ENCODE results near the gene SP140L. TPM values are rescaled to one million over a fixed set of nuclear protein-coding genes. Genes with fewer than 3 reads are reported as not detected.

The SP140L gene
- total RNA-seq, 4 donors from 2014 or later = 0.25 to 9.5 (median 1.1) TPM

GRCh38 chr2:230343747-230344146, 16.8 kb downstream of the SP140L start:
- intact Hi-C loops (cut with DNase I; ENCODE audit: low total_unique reads) = no loop called here
- WGBS, 2 donors = 80 to 87% methylated on average over 1 of the region's 1 CpG
- H3K4me3 ChIP-seq (ENCODE audit: low read depth, poor library complexity, severe bottlenecking) = no peak overlapping the region
- TF ChIP-seq POLR2A (IDR thresholded peaks at IDR 0.05) = no peak
- TF ChIP-seq CTCF (IDR thresholded peaks at IDR 0.05) = no peak
- no peak for DNase-seq (ENCODE audit: low spot score in 2 of 2)

GRCh38 chr2:230346465-230346864, 19.5 kb downstream of the SP140L start:
- intact Hi-C loops (cut with DNase I; ENCODE audit: low total_unique reads) = no loop called here
- TF ChIP-seq CTCF (IDR thresholded peaks at IDR 0.05) (no peak), POLR2A (IDR thresholded peaks at IDR 0.05) (no peak)
- WGBS, 2 donors = 94 to 96% methylated on average over 1 of the region's 1 CpG
- no peak overlapping the region for H3K4me3 ChIP-seq (ENCODE audit: low read depth, poor library complexity, severe bottlenecking)
- no peak for DNase-seq (ENCODE audit: low spot score in 2 of 2)

- 44 to 94% methylated on average over 1 of the region's 1 CpG for WGBS, 2 donors
- TF ChIP-seq POLR2A (IDR thresholded peaks at IDR 0.05) (no peak), CTCF (IDR thresholded peaks at IDR 0.05) (no peak)
- no peak for DNase-seq (ENCODE audit: low spot score in 2 of 2)
- no peak overlapping the region for H3K4me3 ChIP-seq (ENCODE audit: low read depth, poor library complexity, severe bottlenecking)
- intact Hi-C loops (cut with DNase I; ENCODE audit: low total_unique reads) = no loop called here
Observed at GRCh38 chr2:230346921-230347533, 20.0 kb downstream of the SP140L start.

GRCh38 chr2:230347659-230348305, 20.8 kb downstream of the SP140L start:
- WGBS, 2 donors = 82 to 93% methylated on average over 6 of the region's 6 CpGs
- DNase-seq (ENCODE audit: low spot score in 2 of 2) = no peak

GRCh38 chr2:230348787-230349186, 21.8 kb downstream of the SP140L start:
- no peak for TF ChIP-seq CTCF (IDR thresholded peaks at IDR 0.05)
- TF ChIP-seq POLR2A (IDR thresholded peaks at IDR 0.05) = no peak
- intact Hi-C loops (cut with DNase I; ENCODE audit: low total_unique reads) = no loop called here
- DNase-seq (ENCODE audit: low spot score in 2 of 2) = no peak
- no peak overlapping the region for H3K4me3 ChIP-seq (ENCODE audit: low read depth, poor library complexity, severe bottlenecking)

More at GRCh38 chr2:230347659-230348305, 20.8 kb downstream of the SP140L start:
- TF ChIP-seq CTCF (IDR thresholded peaks at IDR 0.05) = no peak
- TF ChIP-seq POLR2A (IDR thresholded peaks at IDR 0.05) = no peak
- intact Hi-C loops (cut with DNase I; ENCODE audit: low total_unique reads) = no loop called here
- no peak overlapping the region for H3K4me3 ChIP-seq (ENCODE audit: low read depth, poor library complexity, severe bottlenecking)

Measured in lower leg skin (tissue), 4 donors.